GM19452 (cell line): ENCODE data around the gene NBPF19.
"Not testable (repeated sequence)": the region's sequence is repeated elsewhere in the genome, so short reads cannot be mapped to it uniquely, and the experiment has no call there.

Source experiments
- ATAC-seq: cut with Tn5 transposase; IDR thresholded peaks from one replicate; pipeline ENCODE4 v1.9.1; 2021; ENCODE audit not compliant: unreplicated experiment

NBPF19 gene

GRCh38 chr1:149474745-149475144 is at the start of gene NBPF19:
Gene NBPF19, plus strand, starts transcription at chr1:149475045. Its CDS starts 888 bp downstream, at chr1:149475933.
- not testable (repeated sequence) for ATAC-seq

DNA sequence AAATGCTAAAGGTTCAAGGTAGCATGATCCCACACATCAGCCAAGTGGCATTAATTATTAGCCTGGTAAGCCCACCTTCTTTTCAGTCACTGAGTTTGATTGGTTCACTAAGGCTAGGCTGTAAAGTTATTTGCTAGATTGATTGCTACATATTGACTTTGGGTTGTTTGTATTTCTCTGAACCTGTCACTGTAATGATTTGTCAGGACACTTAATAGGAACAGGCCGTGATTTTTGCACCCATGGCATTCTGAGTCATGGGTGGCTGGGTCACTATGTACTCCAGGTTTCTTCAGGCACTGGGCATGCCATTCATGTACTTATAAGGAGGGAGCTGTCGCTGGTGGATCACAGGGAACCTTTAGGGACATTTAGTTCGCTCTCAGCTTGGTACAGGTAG is 46.5 kb upstream of the NBPF19 start:
- not testable (repeated sequence) for ATAC-seq

GRCh38 chr1:149445451-149445850 is 29.4 kb upstream of the NBPF19 start:
- not testable (repeated sequence) for ATAC-seq

GRCh38 chr1:149452196-149452595 is 22.6 kb upstream of the NBPF19 start:
- not testable (repeated sequence) for ATAC-seq

GRCh38 chr1:149452652-149453051 is 22.2 kb upstream of the NBPF19 start:
- not testable (repeated sequence) for ATAC-seq

DNA sequence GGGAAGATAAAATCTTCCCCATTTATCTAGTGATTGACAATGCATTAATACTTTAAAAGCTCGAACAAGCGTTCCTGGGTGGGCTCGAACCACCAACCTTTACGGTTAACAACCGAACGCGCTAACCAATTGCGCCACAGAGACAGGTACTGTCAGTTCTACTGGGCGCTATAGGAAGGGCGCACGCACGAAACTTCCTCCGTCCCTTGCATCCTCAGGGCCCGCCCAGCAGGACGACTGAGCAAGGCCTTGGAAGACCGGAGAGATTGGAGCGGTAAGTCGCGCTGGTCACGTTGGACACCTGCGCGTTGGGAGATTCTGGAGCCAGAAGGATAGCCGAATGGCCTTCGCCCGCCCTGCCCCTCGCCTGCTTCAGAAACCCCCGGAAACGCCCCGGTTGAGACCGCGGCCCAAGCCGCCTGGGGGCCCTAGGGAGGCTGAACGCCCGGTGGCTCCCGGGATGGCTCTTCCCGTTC is 83.5 kb downstream of the NBPF19 start:
- ATAC-seq, result not testable (repeated sequence)

- not testable (repeated sequence) for ATAC-seq
Measured at GRCh38 chr1:149561806-149562205, 87.0 kb downstream of the NBPF19 start.

GRCh38 chr1:149565485-149565884 is 90.6 kb downstream of the NBPF19 start:
- ATAC-seq, result not testable (repeated sequence)

DNA sequence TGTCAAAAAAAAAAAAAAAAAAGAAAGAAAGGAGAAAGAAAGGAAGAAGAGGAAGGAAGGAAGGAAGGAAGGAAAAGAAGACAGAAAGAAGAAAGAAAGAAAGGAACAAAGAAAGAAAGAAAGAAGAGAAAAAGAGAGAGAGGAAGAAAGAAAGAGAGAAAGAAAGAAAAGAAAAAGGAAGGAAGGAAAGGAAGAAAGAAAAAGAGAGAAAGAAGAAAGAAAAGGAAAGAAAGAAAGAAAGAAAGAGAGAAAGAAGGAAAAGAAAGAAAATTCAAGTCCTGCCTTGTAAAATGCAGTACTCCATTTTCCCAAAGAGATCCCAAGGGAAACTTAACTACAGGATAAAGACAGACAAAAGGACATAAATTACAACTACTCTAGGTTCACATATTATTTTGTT is 97.9 kb downstream of the NBPF19 start:
- not testable (repeated sequence) for ATAC-seq

DNA sequence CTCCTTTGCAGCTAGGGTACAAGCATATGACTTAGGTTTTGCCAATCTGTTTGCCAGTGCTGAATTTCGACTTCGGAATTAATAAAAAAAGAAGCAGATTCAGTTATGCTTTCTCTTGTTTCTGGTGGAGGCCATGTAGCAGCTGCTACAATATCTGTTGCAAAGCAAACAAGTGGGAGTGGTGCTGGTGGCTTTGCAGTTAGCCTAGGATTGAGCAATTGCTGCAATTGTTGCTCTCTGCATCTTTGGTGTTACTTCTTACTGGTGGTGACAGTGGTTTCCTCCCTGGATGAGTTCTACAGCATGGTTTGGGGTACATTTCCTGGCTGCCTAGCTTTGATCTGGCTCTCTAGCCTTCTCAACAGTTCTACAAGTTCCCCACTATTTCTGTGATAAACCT is 110.7 kb downstream of the NBPF19 start:
- ATAC-seq, result not testable (repeated sequence)
